HUDEP-2 (cell line): ENCODE results near the gene DUOXA2.
A peak's percentile ranks its signal among the peaks of the same experiment; 100 is the strongest.

Experiments
- DNase-seq, 76 experiments: peaks; one replicate each; lab custom pipeline; 2025; ENCODE audit not compliant: unreplicated experiment in 76 of 76; lab: John Stamatoyannopoulos, UW

The DUOXA2 gene

DNA sequence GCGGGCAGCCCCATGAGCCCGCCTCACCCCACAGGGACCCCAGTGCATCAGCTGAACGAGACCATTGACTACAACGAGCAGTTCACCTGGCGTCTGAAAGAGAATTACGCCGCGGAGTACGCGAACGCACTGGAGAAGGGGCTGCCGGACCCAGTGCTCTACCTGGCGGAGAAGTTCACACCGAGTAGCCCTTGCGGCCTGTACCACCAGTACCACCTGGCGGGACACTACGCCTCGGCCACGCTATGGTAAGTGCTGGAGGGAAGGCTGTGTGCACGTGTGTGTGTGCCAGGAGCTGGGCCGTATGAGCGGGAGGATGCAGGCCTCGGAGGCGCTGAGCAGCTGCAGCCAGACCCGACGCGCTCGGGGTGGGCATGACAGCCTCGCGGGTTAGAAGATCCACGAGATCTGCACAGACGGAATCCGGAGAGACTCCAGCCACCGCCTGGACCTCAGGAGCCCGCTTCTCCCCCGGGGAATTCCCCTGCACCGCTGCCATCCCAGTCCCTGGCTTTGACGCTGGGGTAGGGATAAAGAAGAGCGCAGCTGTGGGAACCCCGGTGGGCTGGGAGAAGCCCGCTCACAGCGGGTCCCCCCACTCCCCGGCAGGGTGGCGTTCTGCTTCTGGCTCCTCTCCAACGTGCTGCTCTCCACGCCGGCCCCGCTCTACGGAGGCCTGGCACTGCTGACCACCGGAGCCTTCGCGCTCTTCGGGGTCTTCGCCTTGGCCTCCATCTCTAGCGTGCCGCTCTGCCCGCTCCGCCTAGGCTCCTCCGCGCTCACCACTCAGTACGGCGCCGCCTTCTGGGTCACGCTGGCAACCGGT is 2.6 kb downstream of the DUOXA2 start:
- DNase-seq, result no peak

GRCh38 chr15:45117308-45118130 is 3.4 kb downstream of the DUOXA2 start:
- no peak for DNase-seq

GRCh38 chr15:45118131-45118588 is 4.0 kb downstream of the DUOXA2 start:
- peak in 72 of 76 experiments; percentile 11 to 86 (median 71) for DNase-seq

GRCh38 chr15:45118996-45119395 is 4.9 kb downstream of the DUOXA2 start:
- DNase-seq, result no peak

- DNase-seq, result no peak
Measured at GRCh38 chr15:45120081-45120972, 6.2 kb downstream of the DUOXA2 start.

DNA sequence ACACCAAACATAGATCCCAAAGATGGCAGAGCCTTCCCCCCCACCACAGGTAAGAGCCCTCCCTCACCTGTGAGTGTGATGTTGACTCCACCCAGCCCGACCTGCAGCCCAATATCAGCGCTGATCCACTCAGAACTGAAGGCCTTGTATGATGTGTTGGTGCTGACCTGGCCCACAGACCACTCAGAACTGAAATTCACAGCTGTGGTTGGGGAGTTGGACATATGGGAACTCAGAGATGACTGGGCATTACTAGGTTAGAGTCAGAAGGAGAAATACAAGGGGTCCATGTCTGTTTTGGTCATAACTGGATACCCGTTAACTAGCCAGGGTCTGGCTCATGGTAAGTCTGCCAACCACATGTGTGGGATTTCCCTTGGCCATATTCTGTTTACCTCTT is 6.9 kb downstream of the DUOXA2 start:
- DNase-seq, result no peak

DNA sequence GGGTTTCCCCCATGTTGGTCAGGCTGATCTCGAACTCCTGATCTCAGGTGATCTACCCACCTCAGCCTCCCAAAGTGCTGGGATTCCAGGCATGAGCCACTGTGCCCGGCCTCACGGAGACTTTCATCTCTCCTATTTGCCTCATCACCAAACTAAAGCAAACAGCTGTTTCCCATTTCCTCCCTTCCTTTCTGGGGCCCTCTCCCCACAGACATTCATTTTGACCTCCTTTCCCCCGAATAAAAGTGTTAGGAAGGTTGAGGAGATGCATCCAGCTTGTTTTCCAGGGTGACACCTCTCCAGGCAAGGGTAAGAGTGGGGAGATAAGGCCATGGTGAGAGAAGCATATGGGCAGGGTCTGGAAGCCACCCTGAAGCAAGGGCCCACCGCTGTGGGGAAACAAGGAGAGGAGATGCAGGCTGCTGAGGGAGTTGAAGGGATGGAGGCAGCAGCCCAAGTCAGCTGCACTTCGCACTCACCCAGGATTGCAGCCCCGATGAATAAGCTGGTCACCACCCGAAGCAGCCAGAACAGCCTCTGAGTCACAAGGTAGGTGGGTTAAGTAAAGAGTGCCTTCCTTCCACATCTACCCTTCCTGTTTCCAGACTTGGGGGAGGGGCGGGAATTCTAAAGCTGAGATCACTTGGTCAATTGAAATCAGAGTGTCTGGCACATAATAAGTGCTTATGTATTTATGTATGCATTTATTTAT is 7.7 kb downstream of the DUOXA2 start:
- no peak for DNase-seq

- DNase-seq, result no peak
Measured at GRCh38 chr15:45122719-45123118, 8.6 kb downstream of the DUOXA2 start.

- no peak for DNase-seq
Measured at GRCh38 chr15:45123397-45123796, 9.3 kb downstream of the DUOXA2 start.

DNA sequence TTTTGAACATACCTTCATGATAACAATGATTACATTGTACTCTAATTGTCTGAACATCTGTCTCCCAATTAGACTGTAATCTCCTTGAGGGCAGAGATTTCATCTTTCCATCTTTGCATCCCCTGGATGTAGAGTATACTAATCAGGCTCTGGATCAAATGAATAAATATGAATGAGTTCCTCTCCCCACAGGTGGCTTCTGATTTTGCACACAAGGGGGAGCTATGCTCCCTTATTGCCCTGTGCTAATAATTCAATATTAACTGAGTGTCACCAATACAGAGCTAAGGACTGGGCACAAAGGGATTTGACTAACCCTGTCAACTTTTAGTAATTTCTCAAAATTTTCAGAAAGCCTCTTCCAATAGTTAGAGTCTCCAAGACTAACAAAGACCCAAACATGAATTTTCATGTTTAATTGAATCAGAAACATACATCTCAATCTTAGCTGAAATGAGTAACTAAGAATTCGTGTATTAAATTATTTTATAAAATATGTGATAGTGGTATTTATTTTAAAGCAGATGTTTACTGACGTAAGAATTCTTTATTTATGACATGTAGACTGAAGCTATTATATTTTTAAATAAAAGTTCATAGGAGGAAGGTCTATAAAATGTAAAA is 12.5 kb downstream of the DUOXA2 start:
- peak in 27 of 76 experiments; percentile 2 to 53 (median 14) for DNase-seq

- no peak for DNase-seq
Measured at GRCh38 chr15:45128971-45129639, 15.0 kb downstream of the DUOXA2 start.

- peak in 1 of 76 experiments; percentile 5 for DNase-seq
Measured at GRCh38 chr15:45129651-45130129, 15.6 kb downstream of the DUOXA2 start, which contains the start of the genes DUOX1 and DUOXA1. Gene DUOX1, plus strand, starts transcription at chr15:45129994. Its CDS starts 1,973 bp downstream, at chr15:45131967. Gene DUOXA1, minus strand, starts transcription at chr15:45129879. Its CDS starts 6,865 bp downstream, at chr15:45123014.

- no peak for DNase-seq
Measured at GRCh38 chr15:45130291-45131000, 16.3 kb downstream of the DUOXA2 start.

DNA sequence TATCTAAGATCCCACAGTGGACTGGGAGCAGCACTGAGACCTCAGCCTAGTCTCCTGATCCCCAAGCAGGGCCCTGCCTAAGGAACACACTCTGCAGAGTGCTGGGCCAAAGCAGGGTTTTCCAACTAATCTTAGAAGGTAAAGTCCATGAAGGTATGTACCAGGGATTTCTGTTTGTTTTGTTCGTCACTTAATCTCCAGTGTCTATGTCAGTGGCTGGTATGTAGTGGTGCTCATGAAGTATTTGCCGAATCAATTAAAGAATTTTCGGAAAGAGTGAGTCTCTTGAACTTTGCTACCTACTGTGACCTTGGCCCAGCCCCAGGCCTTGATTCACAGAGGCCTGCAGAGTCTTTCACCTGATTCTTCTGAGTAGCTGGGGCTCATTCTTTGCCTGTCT is 17.4 kb downstream of the DUOXA2 start:
- DNase-seq, result no peak

GRCh38 chr15:45132844-45133560 is 18.9 kb downstream of the DUOXA2 start:
- no peak for DNase-seq

- DNase-seq, result peak in 1 of 76 experiments; percentile 6
Measured at GRCh38 chr15:45133561-45133920, 19.4 kb downstream of the DUOXA2 start.

DNA sequence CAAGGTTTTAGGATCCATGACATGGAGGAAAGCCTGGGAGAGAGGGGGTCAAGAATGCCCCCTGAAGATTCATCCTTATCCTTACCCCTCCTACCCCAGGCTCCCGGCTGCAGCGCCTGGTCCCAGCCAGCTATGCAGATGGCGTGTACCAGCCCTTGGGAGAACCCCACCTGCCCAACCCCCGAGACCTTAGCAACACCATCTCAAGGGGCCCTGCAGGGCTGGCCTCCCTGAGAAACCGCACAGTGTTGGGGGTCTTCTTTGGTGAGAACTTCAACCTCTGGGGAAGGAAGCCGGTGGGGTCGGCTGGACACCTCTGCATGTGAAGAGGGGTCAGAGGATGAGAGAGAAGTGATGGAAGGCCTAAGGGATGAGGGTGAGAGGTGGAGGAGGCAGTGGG is 19.9 kb downstream of the DUOXA2 start:
- no peak for DNase-seq
